Endodermal cell (in vitro differentiated cells): ENCODE measurements around the gene IFI44L. TPM values are rescaled to one million over a fixed set of nuclear protein-coding genes. Genes with fewer than 3 reads are reported as not detected.

ENCODE experiments used
- DNase-seq: peaks from one replicate; pipeline ENCODE4 v3.0.0-alpha.2; 2017
- H3K27ac ChIP-seq: 2 replicates; pipeline ENCODE4 v1.5.1; 2013; ENCODE audit warnings: mild to moderate bottlenecking, low read depth, low read length, moderate library complexity
- H3K27me3 ChIP-seq: 2 replicates; pipeline ENCODE4 v1.6.1; 2013; ENCODE audit warnings: mild to moderate bottlenecking, low read length, moderate library complexity; ENCODE audit not compliant: insufficient read depth, control insufficient read depth, poor library complexity, severe bottlenecking
- H3K36me3 ChIP-seq: 2 replicates; pipeline ENCODE4 v1.7.0; 2013; ENCODE audit warnings: mild to moderate bottlenecking, low read length, moderate library complexity; ENCODE audit not compliant: control insufficient read depth, insufficient read depth
- H3K4me1 ChIP-seq: one replicate; pipeline ENCODE4 v1.7.0; 2013; ENCODE audit warnings: low read length; ENCODE audit not compliant: control insufficient read depth, insufficient read depth
- H3K4me3 ChIP-seq: 2 replicates; pipeline ENCODE4 v1.5.1; 2013; ENCODE audit warnings: mild to moderate bottlenecking, low read length, moderate library complexity
- H3K9ac ChIP-seq: 2 replicates; pipeline ENCODE4 v1.6.1; 2013; ENCODE audit warnings: mild to moderate bottlenecking, low read length, moderate library complexity; ENCODE audit not compliant: poor library complexity, severe bottlenecking; ENCODE audit errors: extremely low read depth
- H3K9me3 ChIP-seq: 2 replicates; pipeline ENCODE4 v1.6.1; 2013; ENCODE audit warnings: mild to moderate bottlenecking, low read length, moderate library complexity; ENCODE audit not compliant: control insufficient read depth
- H3K27ac Mint-ChIP-seq: 2 replicates; pipeline ENCODE4 v1.8.0; 2020; ENCODE audit warnings: mixed read lengths
- H3K27me3 Mint-ChIP-seq: 2 replicates; pipeline ENCODE4 v1.8.0; 2021; ENCODE audit warnings: mild to moderate bottlenecking, mixed read lengths; ENCODE audit not compliant: insufficient read depth
- H3K36me3 Mint-ChIP-seq: 2 replicates; pipeline ENCODE4 v1.8.0; 2020; ENCODE audit warnings: low read depth, mixed read lengths
- H3K4me1 Mint-ChIP-seq: 2 replicates; pipeline ENCODE4 v1.8.0; 2020; ENCODE audit warnings: mixed read lengths
- H3K4me3 Mint-ChIP-seq: 2 replicates; pipeline ENCODE4 v1.8.0; 2020; ENCODE audit warnings: mild to moderate bottlenecking, moderate library complexity, mixed read lengths
- H3K9me3 Mint-ChIP-seq: 2 replicates; pipeline ENCODE4 v1.8.0; 2020; ENCODE audit warnings: mild to moderate bottlenecking, mixed read lengths
- CTCF ChIP-seq: fragments of 200-600 bp; sonication (generic); conservative IDR thresholded peaks from 2 replicates; pipeline ENCODE4 v1.5.0; 2021; ENCODE audit warnings: antibody characterized with exemption, mild to moderate bottlenecking
- WGBS, 2 experiments: methylation state at CpG; one replicate each; pipeline versions ENCODE4 v1.1.5 to v1.1.7; 2013; ENCODE audit warnings: missing lambda C conversion rate in 2 of 2, mixed read lengths in 1 of 2; ENCODE audit not compliant: insufficient coverage in 1 of 2, insufficient read length in 1 of 2; 5-methylcytosine and 5-hydroxymethylcytosine counted together
- total RNA-seq, 2 donors: library from RNA; stranded (reverse); fragmentation: NEBNext Ultra II Directional in 1 of 2; extraction: Animal tissue kit (Norgen Biotek cat#: 25700) in 1 of 2; gene quantifications; 2 replicates in 1 of 2; 3 replicates in 1 of 2; pipeline ENCODE4 v1.2.1, GENCODE V29; 2021

The IFI44L gene
- total RNA-seq, 2 donors from 2014 or later: not detected

GRCh38 chr1:78681265-78681664 is 61.0 kb downstream of the IFI44L start:
- Mint-ChIP-seq H3K4me3 (no peak overlapping the region), H3K9me3 (no peaks in the 10 kb centered on the region), H3K27ac (no peak overlapping the region), H3K4me1 (no peaks in the 10 kb centered on the region), H3K27me3 (no peaks in the 10 kb centered on the region), H3K36me3 (no peaks in the 10 kb centered on the region)
- TF ChIP-seq CTCF: no peak
- no peak for DNase-seq
- WGBS, 2 experiments: 81 to 95% methylated on average over 2 of the region's 2 CpGs
- H3K4me1 ChIP-seq: no peaks in the 10 kb centered on the region
- H3K27ac ChIP-seq: no peak overlapping the region
- no peak overlapping the region for H3K9ac ChIP-seq
- H3K36me3 ChIP-seq: no peaks in the 10 kb centered on the region
- H3K27me3 ChIP-seq: no peaks in the 10 kb centered on the region
- H3K4me3 ChIP-seq: no peak overlapping the region
- H3K9me3 ChIP-seq: no peaks in the 10 kb centered on the region

GRCh38 chr1:78682496-78682895 is 62.2 kb downstream of the IFI44L start:
- WGBS, 2 experiments: 76 to 95% methylated on average over 2 to 3 of the region's 3 CpGs
- H3K4me3 Mint-ChIP-seq: no peak overlapping the region

GRCh38 chr1:78683079-78683478 is 62.8 kb downstream of the IFI44L start:
- Mint-ChIP-seq H3K4me3 (no peak overlapping the region), H3K4me1 (no peaks in the 10 kb centered on the region), H3K27ac (no peak overlapping the region), H3K9me3 (no peaks in the 10 kb centered on the region), H3K36me3 (no peaks in the 10 kb centered on the region), H3K27me3 (no peaks in the 10 kb centered on the region)
- TF ChIP-seq CTCF: no peak
- H3K4me3 ChIP-seq: no peak overlapping the region
- no peak for DNase-seq
- 93 to 94% methylated on average over 2 of the region's 2 CpGs for WGBS, 2 experiments
- H3K36me3 ChIP-seq: no peaks in the 10 kb centered on the region
- no peak overlapping the region for H3K27ac ChIP-seq
- H3K9me3 ChIP-seq: no peaks in the 10 kb centered on the region
- H3K27me3 ChIP-seq: no peaks in the 10 kb centered on the region
- H3K4me1 ChIP-seq: no peaks in the 10 kb centered on the region
- no peak overlapping the region for H3K9ac ChIP-seq

More at GRCh38 chr1:78682496-78682895, 62.2 kb downstream of the IFI44L start:
- Histone ChIP-seq H3K27me3 (no peaks in the 10 kb centered on the region), H3K27ac (no peak overlapping the region), H3K9ac (no peak overlapping the region), H3K36me3 (no peaks in the 10 kb centered on the region), H3K9me3 (no peaks in the 10 kb centered on the region), H3K4me1 (no peaks in the 10 kb centered on the region), H3K4me3 (no peak overlapping the region)
- no peak for TF ChIP-seq CTCF
- Mint-ChIP-seq H3K27me3 (no peaks in the 10 kb centered on the region), H3K36me3 (no peaks in the 10 kb centered on the region), H3K27ac (no peak overlapping the region), H3K9me3 (no peaks in the 10 kb centered on the region), H3K4me1 (no peaks in the 10 kb centered on the region)
- no peak for DNase-seq
